ENCODE measurements around the gene TMEM179.

TMEM179 gene

DNA sequence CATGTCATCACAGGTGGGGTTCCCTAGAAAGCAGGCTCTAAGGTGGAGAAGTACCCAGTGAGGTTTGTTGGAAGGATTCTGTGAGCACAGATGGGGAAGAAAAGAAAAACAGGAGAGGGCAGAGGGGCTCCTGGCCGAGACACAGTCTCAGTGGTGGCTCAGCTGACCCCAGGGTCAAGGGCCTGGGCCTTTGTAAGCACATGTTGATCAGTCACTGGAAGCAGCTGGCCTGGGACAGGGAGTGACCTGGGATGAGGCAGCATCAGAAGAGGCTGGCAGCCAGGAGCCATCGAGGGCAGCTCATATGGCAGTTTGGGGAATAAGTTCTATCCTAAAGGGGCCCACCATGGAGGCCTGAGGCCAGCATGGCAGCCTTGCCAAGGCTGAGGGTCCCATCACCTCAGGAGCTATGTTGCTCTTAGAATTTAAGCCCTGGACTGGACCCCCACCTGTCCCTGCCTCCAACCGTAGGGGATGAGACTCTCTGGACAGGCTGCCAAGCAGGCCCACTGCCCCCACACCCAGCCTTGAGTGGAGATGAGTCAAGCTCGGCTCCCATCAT lies 6.3 kb upstream of the TMEM179 start:
- Histone ChIP-seq H2AFZ (ENCODE audit: low read depth, low read length, severe bottlenecking) (no peak overlapping the region), H3K9me2 (replicated peaks; ENCODE audit: insufficient read depth, low read length) (no peaks in the 10 kb centered on the region), H3K27ac (ENCODE audit: low read depth, low read length) (no peak overlapping the region), H3F3A (ENCODE audit: insufficient read depth) (no peaks in the 10 kb centered on the region), H4K20me1 (ENCODE audit: low read depth, low read length) (no peaks in the 10 kb centered on the region), H3K4me2 (ENCODE audit: low read depth, low read length, poor library complexity, severe bottlenecking) (no peak overlapping the region), H3K4me3 (ENCODE audit: insufficient read depth, low read length, poor library complexity, severe bottlenecking) (no peak overlapping the region), H3K9me3 (ENCODE audit: insufficient read depth, low read length) (no peaks in the 10 kb centered on the region), H3K27me3 (ENCODE audit: low read length) (no peaks in the 10 kb centered on the region; the same call in 1 of the 2 replicates), H3K36me3 (ENCODE audit: low read length) (no peaks in the 10 kb centered on the region), H3K9ac (ENCODE audit: low read length) (no peak overlapping the region), H3K79me2 (ENCODE audit: insufficient read depth, low read length) (no peaks in the 10 kb centered on the region)
- TF ChIP-seq, protein P1, sequence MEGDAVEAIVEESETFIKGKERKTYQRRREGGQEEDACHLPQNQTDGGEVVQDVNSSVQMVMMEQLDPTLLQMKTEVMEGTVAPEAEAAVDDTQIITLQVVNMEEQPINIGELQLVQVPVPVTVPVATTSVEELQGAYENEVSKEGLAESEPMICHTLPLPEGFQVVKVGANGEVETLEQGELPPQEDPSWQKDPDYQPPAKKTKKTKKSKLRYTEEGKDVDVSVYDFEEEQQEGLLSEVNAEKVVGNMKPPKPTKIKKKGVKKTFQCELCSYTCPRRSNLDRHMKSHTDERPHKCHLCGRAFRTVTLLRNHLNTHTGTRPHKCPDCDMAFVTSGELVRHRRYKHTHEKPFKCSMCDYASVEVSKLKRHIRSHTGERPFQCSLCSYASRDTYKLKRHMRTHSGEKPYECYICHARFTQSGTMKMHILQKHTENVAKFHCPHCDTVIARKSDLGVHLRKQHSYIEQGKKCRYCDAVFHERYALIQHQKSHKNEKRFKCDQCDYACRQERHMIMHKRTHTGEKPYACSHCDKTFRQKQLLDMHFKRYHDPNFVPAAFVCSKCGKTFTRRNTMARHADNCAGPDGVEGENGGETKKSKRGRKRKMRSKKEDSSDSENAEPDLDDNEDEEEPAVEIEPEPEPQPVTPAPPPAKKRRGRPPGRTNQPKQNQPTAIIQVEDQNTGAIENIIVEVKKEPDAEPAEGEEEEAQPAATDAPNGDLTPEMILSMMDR (IDR thresholded peaks at IDR 0.05; ENCODE audit: insufficient read depth, low read length, poor library complexity, severe bottlenecking): no peak
- TF ChIP-seq EZH2phosphoT487 (conservative IDR thresholded peaks at IDR 0.05; ENCODE audit: low read length): no peak

DNA sequence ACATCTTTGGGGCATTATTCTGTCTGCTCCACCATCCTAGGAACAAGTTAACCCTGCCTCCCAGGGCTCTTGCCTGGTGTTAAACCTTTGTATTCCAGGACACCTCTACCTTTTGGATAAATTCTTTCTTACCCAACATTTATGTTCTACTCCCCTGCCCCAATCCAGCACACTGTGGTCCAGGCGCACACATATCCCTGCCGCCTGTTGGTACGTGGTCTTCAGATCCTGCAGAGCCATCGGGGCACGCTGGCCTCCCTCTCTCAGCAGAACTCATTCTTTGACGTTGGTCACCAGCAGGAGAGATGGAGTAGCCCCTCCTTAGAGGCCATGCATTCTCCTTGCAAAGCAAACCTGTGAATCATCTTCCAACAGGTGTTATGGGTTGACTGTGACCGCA lies 5.1 kb upstream of the TMEM179 start:
- Histone ChIP-seq H3K4me2 (ENCODE audit: low read depth, low read length, poor library complexity, severe bottlenecking) (no peak overlapping the region), H3K27me3 (ENCODE audit: low read length) (no peaks in the 10 kb centered on the region; the same call in 1 of the 2 replicates), H4K20me1 (ENCODE audit: low read depth, low read length) (no peaks in the 10 kb centered on the region), H3K9me2 (replicated peaks; ENCODE audit: insufficient read depth, low read length) (no peaks in the 10 kb centered on the region), H3K79me2 (ENCODE audit: insufficient read depth, low read length) (no peaks in the 10 kb centered on the region), H3K27ac (ENCODE audit: low read depth, low read length) (no peak overlapping the region), H2AFZ (ENCODE audit: low read depth, low read length, severe bottlenecking) (no peak overlapping the region), H3K4me3 (ENCODE audit: insufficient read depth, low read length, poor library complexity, severe bottlenecking) (no peak overlapping the region), H3K36me3 (ENCODE audit: low read length) (no peaks in the 10 kb centered on the region), H3K9ac (ENCODE audit: low read length) (no peak overlapping the region), H3F3A (ENCODE audit: insufficient read depth) (no peaks in the 10 kb centered on the region), H3K9me3 (ENCODE audit: insufficient read depth, low read length) (no peaks in the 10 kb centered on the region)
- TF ChIP-seq EZH2phosphoT487 (conservative IDR thresholded peaks at IDR 0.05; ENCODE audit: low read length): no peak
- TF ChIP-seq, protein P1 (IDR thresholded peaks at IDR 0.05; ENCODE audit: insufficient read depth, low read length, poor library complexity, severe bottlenecking): no peak

DNA sequence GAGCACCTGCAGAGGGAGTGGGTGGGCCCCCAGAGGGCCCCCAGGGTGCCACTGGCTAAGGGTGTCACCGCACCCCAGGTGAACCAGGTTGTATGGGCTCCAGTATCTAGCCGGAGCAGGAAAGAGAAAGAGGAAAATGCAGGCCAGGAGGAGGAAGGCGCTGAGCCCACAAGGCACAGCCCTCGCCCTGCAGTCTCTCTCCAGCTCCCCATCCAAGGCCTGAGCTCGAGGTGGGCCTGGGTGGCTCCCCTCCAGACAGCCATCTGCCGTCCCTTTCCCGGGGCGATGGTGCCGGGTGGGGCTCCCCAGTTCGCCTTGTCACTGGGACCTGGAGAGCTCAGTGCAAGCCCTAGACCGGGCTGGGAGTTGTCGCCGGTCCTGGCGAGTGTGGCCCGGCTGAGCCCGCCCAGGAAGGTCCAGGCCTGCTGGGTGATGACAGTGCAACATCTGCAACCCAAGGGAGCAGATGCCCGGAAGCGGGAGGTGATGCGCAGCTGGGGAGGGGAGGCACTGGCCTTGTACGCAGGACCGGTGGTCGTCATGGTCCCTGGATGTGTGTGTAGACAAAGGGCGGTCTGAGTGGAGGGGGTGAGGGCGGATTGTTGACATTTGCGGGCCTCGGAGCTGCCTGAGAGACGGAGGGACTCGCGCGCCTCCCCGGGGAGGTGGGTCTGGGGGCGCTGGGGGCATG lies 716 bp downstream of the TMEM179 start:
- no peak for TF ChIP-seq EZH2phosphoT487 (conservative IDR thresholded peaks at IDR 0.05; ENCODE audit: low read length)
- TF ChIP-seq, protein P1 (IDR thresholded peaks at IDR 0.05; ENCODE audit: insufficient read depth, low read length, poor library complexity, severe bottlenecking): no peak
- Histone ChIP-seq H3K4me3 (ENCODE audit: insufficient read depth, low read length, poor library complexity, severe bottlenecking) (no peak overlapping the region), H3K9me3 (ENCODE audit: insufficient read depth, low read length) (no peaks in the 10 kb centered on the region), H3F3A (ENCODE audit: insufficient read depth) (no peaks in the 10 kb centered on the region), H3K36me3 (ENCODE audit: low read length) (no peaks in the 10 kb centered on the region), H3K27ac (ENCODE audit: low read depth, low read length) (no peak overlapping the region), H4K20me1 (ENCODE audit: low read depth, low read length) (no peaks in the 10 kb centered on the region), H2AFZ (ENCODE audit: low read depth, low read length, severe bottlenecking) (no peak overlapping the region), H3K9ac (ENCODE audit: low read length) (no peak overlapping the region), H3K4me2 (ENCODE audit: low read depth, low read length, poor library complexity, severe bottlenecking) (no peak overlapping the region), H3K27me3 (ENCODE audit: low read length) (no peaks in the 10 kb centered on the region; the same call in 1 of the 2 replicates), H3K79me2 (ENCODE audit: insufficient read depth, low read length) (no peaks in the 10 kb centered on the region), H3K9me2 (replicated peaks; ENCODE audit: insufficient read depth, low read length) (no peaks in the 10 kb centered on the region)

All from SU-DHL-6 (cell line).